ENCODE results near the gene INPP5D.

Gene INPP5D

DNA sequence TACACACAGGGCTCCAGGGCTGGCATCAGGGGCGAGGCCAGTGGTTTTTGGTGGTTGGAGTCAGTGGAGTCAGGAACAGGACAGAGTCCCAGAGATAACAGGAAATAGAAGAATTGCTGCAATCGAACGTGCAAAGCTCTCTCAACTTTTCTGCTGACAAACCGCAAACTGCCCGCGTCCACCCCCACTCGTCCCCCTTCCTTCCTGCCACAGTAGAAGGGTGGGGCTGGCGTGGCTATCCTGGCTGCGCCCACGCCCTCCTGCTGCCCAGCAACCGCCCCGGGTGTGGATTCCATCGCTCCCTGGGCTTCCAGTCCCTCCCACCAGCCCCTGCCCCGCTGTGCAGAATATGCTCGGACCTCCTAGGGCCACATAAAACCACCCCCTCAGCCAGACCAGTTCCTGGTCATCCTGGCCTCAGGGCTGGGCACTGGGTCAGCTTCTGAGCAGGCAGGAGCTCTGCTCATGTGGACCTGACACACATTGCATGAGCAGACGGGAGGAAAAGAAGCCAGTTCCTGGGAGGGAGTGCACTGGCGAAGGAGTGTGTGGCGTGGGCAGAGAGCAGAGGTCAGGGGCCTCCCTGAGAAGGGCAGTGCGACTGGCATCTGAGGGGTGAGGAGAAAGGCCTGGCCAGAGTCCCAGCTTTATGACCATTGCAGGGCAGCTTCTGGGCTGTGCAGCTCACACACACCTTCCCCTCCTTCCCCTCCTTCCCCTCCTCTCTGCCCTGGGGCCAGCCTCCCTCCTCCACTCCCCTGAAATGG lies 105.9 kb downstream of the INPP5D start:
- Histone ChIP-seq H3K36me3 (ENCODE audit: low read depth) (no peaks in the 10 kb centered on the region; the same call in 1 of the 2 replicates), H3K9me3 (ENCODE audit: severe bottlenecking) (no peaks in the 10 kb centered on the region), H3K27me3 (ENCODE audit: insufficient read depth, poor library complexity, severe bottlenecking) (no peaks in the 10 kb centered on the region), H3K4me3 (ENCODE audit: severe bottlenecking) (no peak overlapping the region), H3K4me1 (ENCODE audit: insufficient read depth, poor library complexity, severe bottlenecking) (peaks cover 8% of the 10 kb centered on the region), H3K27ac (ENCODE audit: poor library complexity, severe bottlenecking) (peak overlapping the region; percentile 15)
- DNase-seq (ENCODE audit: low spot score) (no peak), ATAC-seq (ENCODE audit: low read depth) (peak; percentile 65)
- TF ChIP-seq, protein P1, sequence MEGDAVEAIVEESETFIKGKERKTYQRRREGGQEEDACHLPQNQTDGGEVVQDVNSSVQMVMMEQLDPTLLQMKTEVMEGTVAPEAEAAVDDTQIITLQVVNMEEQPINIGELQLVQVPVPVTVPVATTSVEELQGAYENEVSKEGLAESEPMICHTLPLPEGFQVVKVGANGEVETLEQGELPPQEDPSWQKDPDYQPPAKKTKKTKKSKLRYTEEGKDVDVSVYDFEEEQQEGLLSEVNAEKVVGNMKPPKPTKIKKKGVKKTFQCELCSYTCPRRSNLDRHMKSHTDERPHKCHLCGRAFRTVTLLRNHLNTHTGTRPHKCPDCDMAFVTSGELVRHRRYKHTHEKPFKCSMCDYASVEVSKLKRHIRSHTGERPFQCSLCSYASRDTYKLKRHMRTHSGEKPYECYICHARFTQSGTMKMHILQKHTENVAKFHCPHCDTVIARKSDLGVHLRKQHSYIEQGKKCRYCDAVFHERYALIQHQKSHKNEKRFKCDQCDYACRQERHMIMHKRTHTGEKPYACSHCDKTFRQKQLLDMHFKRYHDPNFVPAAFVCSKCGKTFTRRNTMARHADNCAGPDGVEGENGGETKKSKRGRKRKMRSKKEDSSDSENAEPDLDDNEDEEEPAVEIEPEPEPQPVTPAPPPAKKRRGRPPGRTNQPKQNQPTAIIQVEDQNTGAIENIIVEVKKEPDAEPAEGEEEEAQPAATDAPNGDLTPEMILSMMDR (IDR thresholded peaks at IDR 0.05; ENCODE audit: poor library complexity, severe bottlenecking), result no peak

DNA sequence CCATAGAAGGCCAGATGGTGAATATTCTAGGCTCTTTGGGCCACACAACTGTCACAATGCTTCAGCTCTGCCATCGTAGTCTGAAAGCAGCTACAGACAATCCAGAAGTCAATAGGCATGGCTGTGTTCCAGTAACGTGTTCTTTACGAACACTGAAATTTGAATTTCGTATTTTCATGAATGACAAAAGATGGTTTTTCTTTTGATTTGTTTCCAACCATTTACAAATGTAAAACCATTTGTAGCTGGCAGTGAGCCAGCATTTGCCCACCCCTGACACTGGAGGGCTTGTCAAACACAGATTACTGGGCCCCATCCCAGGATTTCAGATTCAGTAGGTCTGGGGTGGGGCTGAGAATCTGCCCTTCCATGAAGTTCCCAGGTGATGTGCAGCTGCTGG lies 108.3 kb downstream of the INPP5D start:
- TF ChIP-seq, protein P1 (IDR thresholded peaks at IDR 0.05; ENCODE audit: poor library complexity, severe bottlenecking), result no peak
- ATAC-seq (ENCODE audit: low read depth) (no peak), DNase-seq (ENCODE audit: low spot score) (no peak)
- H3K36me3 ChIP-seq (ENCODE audit: low read depth), result peaks cover 5% of the 10 kb centered on the region
- H3K27ac ChIP-seq (ENCODE audit: poor library complexity, severe bottlenecking), result no peak overlapping the region
- no peaks in the 10 kb centered on the region for H3K27me3 ChIP-seq (ENCODE audit: insufficient read depth, poor library complexity, severe bottlenecking)
- H3K9me3 ChIP-seq (ENCODE audit: severe bottlenecking), result no peaks in the 10 kb centered on the region
- no peak overlapping the region for H3K4me3 ChIP-seq (ENCODE audit: severe bottlenecking)
- peaks cover 8% of the 10 kb centered on the region for H3K4me1 ChIP-seq (ENCODE audit: insufficient read depth, poor library complexity, severe bottlenecking)

DNA sequence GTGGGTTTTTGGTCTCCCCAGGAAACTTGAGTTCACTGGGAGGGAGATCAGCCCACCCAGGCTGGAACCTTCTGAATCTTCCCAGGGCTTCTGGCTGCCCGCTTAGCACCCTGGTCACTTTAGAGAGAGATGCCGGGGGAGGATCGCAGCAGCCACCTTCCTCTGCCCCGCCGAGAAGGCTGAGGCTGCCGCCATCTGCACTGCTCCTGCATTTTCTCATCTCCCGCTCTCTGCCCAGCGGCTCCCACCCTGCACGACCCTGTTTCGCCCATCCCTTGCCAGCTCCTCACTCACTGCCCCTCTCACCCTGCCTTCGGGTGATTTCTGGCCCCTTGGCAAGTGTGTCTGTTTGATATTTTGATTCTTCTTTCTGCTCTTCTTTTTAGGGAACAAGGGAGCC lies 108.8 kb downstream of the INPP5D start:
- TF ChIP-seq, protein P1 (IDR thresholded peaks at IDR 0.05; ENCODE audit: poor library complexity, severe bottlenecking), result no peak
- Histone ChIP-seq H3K36me3 (ENCODE audit: low read depth) (peaks cover 6% of the 10 kb centered on the region), H3K27ac (ENCODE audit: poor library complexity, severe bottlenecking) (no peak overlapping the region), H3K4me3 (ENCODE audit: severe bottlenecking) (no peak overlapping the region), H3K4me1 (ENCODE audit: insufficient read depth, poor library complexity, severe bottlenecking) (peaks cover 8% of the 10 kb centered on the region), H3K27me3 (ENCODE audit: insufficient read depth, poor library complexity, severe bottlenecking) (no peaks in the 10 kb centered on the region), H3K9me3 (ENCODE audit: severe bottlenecking) (no peaks in the 10 kb centered on the region)
- DNase-seq (ENCODE audit: low spot score) (no peak), ATAC-seq (ENCODE audit: low read depth) (no peak)

DNA sequence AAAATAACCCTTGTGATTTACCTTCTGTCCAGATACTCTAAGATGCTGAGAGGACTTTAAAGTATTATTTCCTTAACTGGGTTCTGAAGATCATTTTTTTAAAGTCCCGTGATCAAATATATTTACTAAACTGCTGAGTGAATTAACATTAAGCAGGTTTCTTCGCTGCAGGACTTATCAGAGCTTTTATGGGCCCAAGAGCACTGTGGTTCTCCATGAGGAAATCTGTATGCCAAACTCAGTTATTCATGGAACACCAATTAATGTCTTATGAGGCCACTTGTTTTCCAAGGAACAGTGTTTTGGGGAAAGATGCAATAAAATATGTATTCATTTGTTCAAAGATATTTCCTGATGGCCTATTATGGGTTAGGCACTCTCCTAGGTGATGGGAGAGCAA lies 111.2 kb downstream of the INPP5D start:
- Histone ChIP-seq H3K4me1 (ENCODE audit: insufficient read depth, poor library complexity, severe bottlenecking) (no peaks in the 10 kb centered on the region), H3K4me3 (ENCODE audit: severe bottlenecking) (no peak overlapping the region), H3K9me3 (ENCODE audit: severe bottlenecking) (no peaks in the 10 kb centered on the region), H3K27ac (ENCODE audit: poor library complexity, severe bottlenecking) (no peak overlapping the region), H3K36me3 (ENCODE audit: low read depth) (peaks cover 11% of the 10 kb centered on the region), H3K27me3 (ENCODE audit: insufficient read depth, poor library complexity, severe bottlenecking) (no peaks in the 10 kb centered on the region)
- ATAC-seq (ENCODE audit: low read depth), result no peak
- TF ChIP-seq, protein P1 (IDR thresholded peaks at IDR 0.05; ENCODE audit: poor library complexity, severe bottlenecking), result no peak
- DNase-seq (ENCODE audit: low spot score), result no peak

DNA sequence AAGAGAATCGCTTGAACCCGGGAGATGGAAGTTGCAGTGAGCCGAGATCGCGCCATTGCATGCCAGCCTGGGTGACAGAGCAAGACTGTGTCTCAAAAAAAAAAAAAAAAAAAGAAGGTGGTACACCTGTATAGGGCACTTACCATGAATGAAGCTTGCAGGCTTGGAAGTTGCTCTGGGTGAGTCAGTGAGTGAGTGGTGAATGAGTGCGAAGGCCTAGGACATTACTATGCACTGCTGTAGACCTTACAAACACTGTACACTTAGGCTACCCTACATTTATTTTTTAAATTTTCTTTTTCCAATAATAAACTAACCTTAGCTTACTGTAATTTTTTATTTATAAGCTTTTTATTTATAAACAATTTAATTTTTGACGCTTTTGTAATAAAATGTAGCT lies 113.0 kb downstream of the INPP5D start:
- Histone ChIP-seq H3K27me3 (ENCODE audit: insufficient read depth, poor library complexity, severe bottlenecking) (no peaks in the 10 kb centered on the region), H3K36me3 (ENCODE audit: low read depth) (peaks cover 16% of the 10 kb centered on the region), H3K4me1 (ENCODE audit: insufficient read depth, poor library complexity, severe bottlenecking) (no peaks in the 10 kb centered on the region), H3K4me3 (ENCODE audit: severe bottlenecking) (no peak overlapping the region), H3K9me3 (ENCODE audit: severe bottlenecking) (no peaks in the 10 kb centered on the region), H3K27ac (ENCODE audit: poor library complexity, severe bottlenecking) (no peak overlapping the region)
- DNase-seq (ENCODE audit: low spot score), result no peak
- ATAC-seq (ENCODE audit: low read depth), result peak; percentile 50; the same call in 2 of the 3 replicates
- TF ChIP-seq, protein P1 (IDR thresholded peaks at IDR 0.05; ENCODE audit: poor library complexity, severe bottlenecking), result no peak
